DMS53 treated with DMSO at 0.1 percent for 48 hours (cell line): ENCODE data around the gene OR51B5.
"Not testable (repeated sequence)": the region's sequence is repeated elsewhere in the genome, so short reads cannot be mapped to it uniquely, and the experiment has no call there.

Source experiments
- DNase-seq: peaks from one replicate; lab custom pipeline; 2025; ENCODE audit not compliant: unreplicated experiment; lab: John Stamatoyannopoulos, UW

OR51B5 gene

DNA sequence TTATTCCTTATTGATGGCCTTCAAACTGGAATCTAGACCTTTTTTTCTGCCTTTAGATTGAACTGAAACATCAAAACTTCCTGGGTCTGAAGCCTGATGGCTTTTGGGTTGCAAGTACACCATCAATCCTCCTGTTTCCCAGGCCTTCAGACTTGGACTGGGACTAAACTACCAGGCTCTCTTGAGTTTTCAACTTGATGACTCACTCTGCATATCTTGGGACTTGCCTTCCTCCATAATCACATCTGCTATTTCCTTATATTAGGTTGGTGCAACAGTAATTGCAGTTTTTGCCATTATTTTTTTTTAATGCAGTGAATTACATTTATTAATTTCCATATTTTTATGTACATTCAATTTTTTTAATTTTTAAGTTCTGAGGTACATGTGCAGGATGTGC is 7.0 kb downstream of the OR51B5 start:
- no peak for DNase-seq

DNA sequence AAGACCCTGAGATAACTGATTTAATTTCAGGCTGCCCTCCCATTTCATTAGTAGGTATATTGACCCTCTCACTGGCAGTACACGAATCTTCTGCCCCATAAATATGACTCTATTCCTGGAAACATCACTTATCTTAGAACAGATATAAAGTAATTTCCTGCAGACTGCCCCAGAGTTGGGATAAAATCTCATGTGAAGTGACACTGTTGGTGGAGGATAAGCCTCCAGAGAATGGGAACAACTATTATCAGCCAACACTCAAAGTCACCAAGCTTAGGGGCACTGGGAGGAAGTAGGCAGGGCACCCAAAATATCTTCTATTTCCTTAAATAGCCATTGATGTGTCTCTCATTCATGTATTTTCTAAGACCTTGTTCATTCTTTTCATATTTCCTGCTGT is 8.2 kb downstream of the OR51B5 start:
- DNase-seq: no peak

DNA sequence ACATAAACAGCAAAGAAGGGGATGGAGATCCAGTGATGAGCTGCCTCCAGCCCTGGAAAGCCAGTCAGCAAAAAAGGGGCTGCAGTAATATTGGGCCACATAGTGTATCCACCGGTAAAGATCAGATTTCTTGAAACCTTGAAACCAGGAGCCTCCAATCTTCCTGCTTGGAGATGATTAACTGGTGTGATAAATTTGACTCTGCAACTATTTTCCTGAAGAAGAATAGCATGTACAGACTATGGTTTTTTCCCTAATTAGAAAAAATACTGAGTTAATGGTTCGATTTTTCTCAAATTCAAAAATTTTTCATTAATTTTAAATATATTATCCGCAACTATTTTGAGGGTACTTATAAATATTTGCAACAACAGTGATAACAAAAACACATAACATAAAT is 19.1 kb downstream of the OR51B5 start, which contains the start of gene OR51B2:
TSS of gene OR51B2 (minus strand) at position 101 of the 400 bp plus-strand sequence. CDS start at position 101, 0 bp downstream.
- DNase-seq: no peak

DNA sequence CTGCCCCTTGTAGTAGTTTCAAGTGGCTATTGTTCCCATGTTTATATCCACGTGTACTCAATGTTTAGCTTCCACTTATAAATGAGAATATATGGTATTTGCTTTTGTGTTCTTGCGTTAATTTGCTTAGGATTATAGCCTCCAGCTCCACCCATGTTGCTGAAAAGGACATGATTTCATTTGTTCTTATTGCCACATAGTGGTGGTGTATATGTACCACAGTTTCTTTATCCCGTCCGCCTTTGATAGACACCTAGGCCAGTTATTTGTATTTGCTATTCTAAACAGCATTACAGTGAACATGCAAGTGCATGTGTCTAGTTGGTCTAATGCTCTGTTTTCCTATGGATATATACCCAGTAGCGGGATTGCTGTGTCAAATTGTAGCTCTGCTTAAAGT is 26.0 kb downstream of the OR51B5 start:
- DNase-seq: no peak

DNA sequence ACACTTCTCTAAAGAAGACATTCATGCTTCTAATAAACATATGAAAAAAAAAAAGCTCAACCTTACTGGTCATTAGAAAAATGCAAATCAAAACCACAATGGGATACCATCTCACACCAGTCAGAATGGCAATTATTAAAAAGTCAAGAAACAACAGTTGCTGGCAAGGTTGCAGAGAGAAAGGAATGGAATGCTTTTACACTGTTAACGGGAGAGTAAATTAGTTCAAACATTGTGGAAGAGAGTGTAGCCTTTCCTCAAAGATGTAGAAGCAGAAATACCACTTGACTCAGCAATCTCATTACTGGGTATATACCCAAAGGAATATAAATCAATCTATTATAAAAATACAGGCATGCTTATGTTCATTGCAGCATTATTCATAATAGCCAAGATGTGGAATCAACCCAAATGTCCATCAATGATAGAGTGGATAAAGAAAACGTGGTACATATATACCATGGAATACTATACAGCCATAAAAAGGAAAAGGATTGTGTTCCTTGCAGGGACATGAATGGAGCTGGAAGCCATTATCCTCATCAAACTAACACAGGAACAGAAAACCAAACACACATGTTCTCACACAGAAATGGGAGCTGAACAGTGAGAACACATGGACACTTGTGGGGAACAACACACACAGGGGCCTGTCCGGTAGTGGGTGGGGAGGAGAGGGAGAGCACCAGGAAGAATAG is 29.8 kb downstream of the OR51B5 start:
- DNase-seq: not testable (repeated sequence)

DNA sequence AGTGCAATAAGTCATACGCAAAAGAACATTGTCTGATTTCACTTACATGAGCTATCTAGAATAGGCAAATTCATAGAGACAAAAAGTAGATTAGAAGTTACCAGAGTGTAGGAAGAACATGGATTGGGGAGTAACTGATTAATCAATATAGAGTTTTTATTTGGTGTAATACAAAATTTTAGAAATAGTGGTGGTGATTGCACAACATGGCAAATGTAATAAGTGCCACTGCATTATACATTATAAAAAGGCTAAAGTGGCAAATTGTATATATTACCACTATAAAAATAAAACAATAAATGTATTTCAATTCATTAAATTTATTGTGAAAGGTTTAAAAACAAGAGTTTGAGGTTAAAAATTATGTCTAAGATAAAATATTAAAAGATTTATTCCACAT is 32.9 kb downstream of the OR51B5 start:
- no peak for DNase-seq

DNA sequence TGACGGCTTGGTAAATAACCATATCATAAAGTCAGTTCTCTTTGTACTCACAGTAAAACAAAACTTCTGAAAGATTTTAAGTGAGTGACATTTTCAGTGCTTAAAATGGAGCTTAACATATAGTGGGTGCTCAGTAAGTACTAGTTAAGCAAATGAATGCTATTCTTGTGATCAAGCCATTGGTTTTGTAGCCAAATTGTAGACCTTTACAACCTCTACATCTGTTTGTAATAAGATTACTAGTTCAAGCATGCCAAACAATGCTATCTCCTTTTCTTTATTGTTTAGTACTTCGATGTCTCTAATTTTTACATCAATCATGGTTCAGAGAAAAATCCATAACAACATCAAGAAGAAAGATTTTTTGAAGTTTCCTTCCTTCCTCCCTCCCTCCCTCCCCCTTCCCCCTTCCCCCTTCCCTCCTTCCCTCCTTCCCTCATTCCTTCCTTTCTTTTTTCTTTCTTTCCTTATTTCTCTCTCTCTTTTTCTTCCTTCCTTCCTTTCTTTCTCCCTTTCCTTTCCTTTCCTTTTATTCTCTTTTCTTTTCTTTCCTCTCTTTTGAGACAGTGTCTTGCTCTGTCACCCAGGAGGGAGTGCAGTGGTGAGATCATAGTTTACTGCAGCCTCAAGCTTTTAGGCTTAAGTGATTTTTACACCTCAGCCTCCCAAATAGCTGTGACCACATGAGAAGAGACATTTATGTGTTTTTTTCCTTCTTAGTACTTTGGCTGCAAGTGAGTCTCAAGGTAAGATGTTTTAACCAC is 35.9 kb downstream of the OR51B5 start:
- no peak for DNase-seq

DNA sequence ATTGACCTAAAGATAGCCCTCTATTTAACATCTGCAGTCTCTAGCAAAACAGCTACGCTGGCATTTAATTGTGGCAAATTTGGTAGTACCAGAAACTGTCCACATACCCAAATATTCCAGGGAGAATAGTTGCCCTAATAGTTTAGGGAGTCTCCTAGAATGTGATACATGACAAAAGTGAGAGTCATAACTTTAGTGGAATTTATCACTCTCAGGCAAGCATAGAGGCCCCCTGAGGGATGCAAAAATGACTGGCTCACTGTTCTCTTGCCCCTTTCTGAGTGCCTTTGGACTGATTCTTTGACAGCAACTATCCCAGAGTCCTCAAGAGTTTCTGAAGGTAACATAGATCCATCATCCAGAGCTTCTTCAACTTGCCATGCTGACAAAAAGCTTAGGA is 39.3 kb downstream of the OR51B5 start:
- DNase-seq: no peak

DNA sequence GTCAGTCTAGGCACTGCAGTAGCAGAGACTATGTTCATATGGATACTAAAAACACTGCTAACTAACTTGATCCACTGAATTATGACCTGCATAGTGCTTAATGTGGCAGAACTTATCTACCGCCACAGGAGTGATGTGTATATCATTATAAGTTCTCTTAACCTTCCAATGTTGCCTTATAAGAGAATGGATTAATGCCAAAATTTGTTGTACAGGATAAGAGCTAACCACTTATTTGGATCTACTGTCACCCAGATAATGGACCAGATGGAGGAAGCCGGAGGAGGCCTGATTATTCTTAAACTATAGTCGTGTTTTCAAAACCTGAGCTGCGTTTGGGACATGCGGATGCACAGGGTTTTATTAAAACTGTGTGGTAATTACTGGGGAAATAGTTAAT is 39.7 kb downstream of the OR51B5 start:
- no peak for DNase-seq

DNA sequence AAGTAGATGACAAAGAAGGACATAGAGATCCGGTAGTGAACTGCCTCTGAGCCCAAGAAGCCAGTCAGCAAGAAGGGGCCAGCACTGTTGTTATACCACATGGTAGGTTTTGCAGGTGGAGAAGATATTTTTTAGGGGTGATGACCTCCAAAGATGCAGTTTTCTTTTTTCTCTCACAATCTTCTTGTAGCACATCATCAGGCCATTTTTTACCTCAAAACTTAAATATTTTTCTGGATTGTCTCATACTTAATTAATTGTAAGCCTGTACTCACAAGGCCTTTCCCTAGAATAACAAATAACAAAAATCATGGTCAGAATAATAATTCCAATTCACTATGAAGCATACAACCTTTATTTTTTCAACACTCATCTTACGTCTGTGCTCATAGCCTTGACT is 41.5 kb downstream of the OR51B5 start, which contains the start of gene OR51B4:
TSS of gene OR51B4 (minus strand) at position 101 of the 400 bp plus-strand sequence. CDS start at position 101, 0 bp downstream.
- no peak for DNase-seq

DNA sequence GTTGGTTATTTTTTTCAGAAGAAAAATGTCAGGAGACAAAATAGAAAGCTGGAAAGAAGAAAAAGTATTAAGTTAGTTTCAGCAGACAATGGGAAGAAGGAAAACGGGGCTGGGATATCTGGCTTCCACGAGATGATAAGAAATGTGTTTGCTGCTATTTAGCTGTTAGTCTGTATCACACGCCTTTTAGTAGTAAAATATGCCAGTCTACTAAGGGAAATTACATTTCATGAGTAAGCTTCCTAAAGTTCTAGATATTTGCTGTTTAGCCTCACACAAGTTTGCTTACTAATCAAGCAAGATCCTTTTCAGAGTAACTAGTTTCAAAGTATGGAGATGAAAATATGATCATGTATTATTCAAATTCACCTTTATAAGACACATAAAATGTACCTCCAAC is 43.1 kb downstream of the OR51B5 start:
- no peak for DNase-seq

DNA sequence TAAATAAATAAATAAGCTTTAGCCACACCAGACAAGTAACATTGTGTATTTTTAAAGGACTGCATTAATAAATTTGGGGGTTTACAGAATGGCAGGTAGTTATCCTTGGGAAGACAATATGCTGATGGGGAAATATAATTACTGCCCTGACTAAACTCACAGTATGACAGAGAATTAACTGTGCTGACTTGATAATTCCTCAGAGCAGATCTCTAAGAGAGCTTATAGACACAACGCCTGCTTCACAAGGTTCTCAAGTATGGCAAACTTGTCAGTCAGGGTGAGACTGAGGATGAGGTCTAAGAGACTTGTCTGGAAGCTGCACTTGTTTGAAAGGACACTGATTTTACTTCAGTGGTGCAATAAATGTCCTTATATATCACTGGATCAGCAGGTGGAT is 44.9 kb downstream of the OR51B5 start:
- DNase-seq: no peak

DNA sequence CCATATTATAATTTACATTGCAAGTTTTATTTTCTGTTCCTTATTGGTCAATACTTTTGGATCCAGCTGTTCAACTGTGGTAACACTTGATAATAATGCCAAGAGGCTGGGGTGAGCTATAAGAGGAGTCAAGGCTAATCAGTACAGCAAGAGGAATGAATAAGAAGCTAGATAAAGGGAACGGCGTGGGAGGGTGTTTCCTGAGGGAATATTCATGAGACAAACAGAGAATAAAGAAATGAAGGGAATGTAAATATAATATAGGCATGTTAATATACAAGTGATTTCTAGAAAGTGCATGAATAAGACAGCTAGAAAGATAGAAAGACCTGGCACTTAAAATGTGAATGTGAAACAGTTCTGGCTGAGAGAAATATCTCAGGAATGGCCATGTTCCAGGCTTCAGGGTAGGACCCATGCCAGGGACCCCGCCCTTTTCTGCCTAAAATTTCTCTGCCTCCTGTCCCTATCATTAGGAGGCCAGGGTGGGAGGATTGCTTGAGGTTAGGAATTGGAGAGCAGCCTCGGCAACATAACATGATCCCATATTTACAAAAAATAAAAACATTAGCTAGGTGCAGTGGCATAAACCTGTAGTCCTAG is 45.5 kb downstream of the OR51B5 start:
- no peak for DNase-seq

DNA sequence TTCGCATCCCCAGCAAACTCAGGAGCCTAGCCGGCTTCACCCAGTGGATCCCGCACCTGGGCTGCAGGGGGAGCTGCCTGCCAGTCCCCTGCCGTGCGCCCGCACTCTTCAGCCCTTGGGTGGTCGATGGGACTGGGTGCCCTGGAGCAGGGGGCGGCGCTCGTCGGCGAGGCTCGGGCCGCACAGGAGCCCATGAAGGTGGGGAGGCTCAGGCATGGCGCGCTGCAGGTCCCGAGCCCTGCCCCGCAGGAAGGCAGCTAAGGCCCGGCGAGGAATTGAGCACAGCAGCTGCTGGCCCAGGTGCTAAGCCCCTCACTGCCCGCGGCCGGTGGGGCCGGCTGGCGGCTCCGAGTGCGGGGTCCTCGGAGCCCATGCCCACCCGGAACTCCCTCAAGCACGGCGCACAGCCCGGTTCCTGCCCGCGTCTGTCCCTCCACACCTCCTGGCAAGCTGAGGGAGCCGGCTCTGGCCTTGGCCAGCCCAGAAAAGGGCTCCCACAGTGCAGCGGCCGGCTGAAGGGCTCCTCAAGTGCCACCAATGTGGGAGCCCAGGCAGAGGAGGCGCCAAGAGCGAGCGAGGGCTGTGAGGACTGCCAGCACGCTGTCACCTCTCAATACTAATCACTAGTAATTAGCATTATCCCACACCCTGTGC is 48.9 kb downstream of the OR51B5 start:
- DNase-seq: not testable (repeated sequence)

DNA sequence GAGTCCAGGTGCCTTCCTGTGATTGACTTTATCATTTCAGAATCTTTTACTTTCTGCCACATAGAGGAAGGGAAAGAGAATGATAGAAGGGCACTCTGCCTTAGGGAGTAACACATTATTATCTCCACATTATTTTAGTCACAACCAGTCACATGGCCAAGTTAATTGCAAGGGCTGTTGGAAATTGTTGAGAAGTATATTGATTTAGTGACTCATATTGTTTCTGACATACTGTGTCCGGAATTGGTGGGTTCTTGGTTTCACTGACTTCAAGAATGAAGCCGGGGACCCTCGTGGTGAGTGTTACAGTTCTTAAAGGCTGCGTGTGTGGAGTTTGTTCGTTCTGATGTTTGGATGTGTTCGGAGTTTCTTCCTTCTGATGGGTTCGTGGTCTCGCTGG is 50.3 kb downstream of the OR51B5 start:
- no peak for DNase-seq
